ENCODE data around the gene MTRF1L.
A peak's percentile ranks its signal among the peaks of the same experiment; 100 is the strongest.
"Not testable (repeated sequence)": the region's sequence is repeated elsewhere in the genome, so short reads cannot be mapped to it uniquely, and the experiment has no call there.

MTRF1L gene

GRCh38 chr6:153015094-153015640, 12.7 kb upstream of the MTRF1L start:
- H3K4me3 ChIP-seq (replicated peaks in 1 of 2; ENCODE audit: low read depth in 2 of 2, low read length in 2 of 2), result no peak overlapping the region
- DNase-seq (ENCODE audit: low read depth in 2 of 2), result peak in 1 of 2 donors; percentile 40
- TF ChIP-seq CTCF (IDR thresholded peaks at IDR 0.05; ENCODE audit: low read depth, low read length), result no peak

GRCh38 chr6:153013438-153013837, 10.9 kb upstream of the MTRF1L start:
- DNase-seq (ENCODE audit: low read depth in 2 of 2), result peak in 1 of 2 donors; percentile 52
- no peak for TF ChIP-seq CTCF (IDR thresholded peaks at IDR 0.05; ENCODE audit: low read depth, low read length)
- no peak overlapping the region for H3K4me3 ChIP-seq (replicated peaks in 1 of 2; ENCODE audit: low read depth in 2 of 2, low read length in 2 of 2)

GRCh38 chr6:153012856-153013255, 10.3 kb upstream of the MTRF1L start:
- no peak for TF ChIP-seq CTCF (IDR thresholded peaks at IDR 0.05; ENCODE audit: low read depth, low read length)
- DNase-seq (ENCODE audit: low read depth in 2 of 2), result no peak

GRCh38 chr6:153003366-153003690, 819 bp upstream of the MTRF1L start:
- DNase-seq (ENCODE audit: low read depth in 2 of 2), result no peak
- H3K4me3 ChIP-seq (replicated peaks in 1 of 2; ENCODE audit: low read depth in 2 of 2, low read length in 2 of 2), result peak overlapping the region; percentile 83 to 84
- no peak for TF ChIP-seq CTCF (IDR thresholded peaks at IDR 0.05; ENCODE audit: low read depth, low read length)

More at GRCh38 chr6:153012856-153013255, 10.3 kb upstream of the MTRF1L start:
- H3K4me3 ChIP-seq (replicated peaks in 1 of 2; ENCODE audit: low read depth in 2 of 2, low read length in 2 of 2), result no peak overlapping the region

- peak overlapping the region; percentile 83 to 84 for H3K4me3 ChIP-seq (replicated peaks in 1 of 2; ENCODE audit: low read depth in 2 of 2, low read length in 2 of 2)
- no peak for TF ChIP-seq CTCF (IDR thresholded peaks at IDR 0.05; ENCODE audit: low read depth, low read length)
- peak; percentile 22 to 30 for DNase-seq (ENCODE audit: low read depth in 2 of 2)
Observed at GRCh38 chr6:153001767-153002612, 519 bp downstream of the MTRF1L start.

- peak overlapping the region in 1 of 2 donors; percentile 83 for H3K4me3 ChIP-seq (replicated peaks in 1 of 2; ENCODE audit: low read depth in 2 of 2, low read length in 2 of 2)
- DNase-seq (ENCODE audit: low read depth in 2 of 2), result not testable (repeated sequence)
Observed at GRCh38 chr6:153000790-153001189, 1.7 kb downstream of the MTRF1L start.

- DNase-seq (ENCODE audit: low read depth in 2 of 2), result no peak
Observed at GRCh38 chr6:153000243-153000642, 2.3 kb downstream of the MTRF1L start.

GRCh38 chr6:152999538-152999937, 3.0 kb downstream of the MTRF1L start:
- H3K4me3 ChIP-seq (replicated peaks in 1 of 2; ENCODE audit: low read depth in 2 of 2, low read length in 2 of 2); DNase-seq (ENCODE audit: low read depth in 2 of 2): not testable (repeated sequence)

More at GRCh38 chr6:153000243-153000642, 2.3 kb downstream of the MTRF1L start:
- no peak for TF ChIP-seq CTCF (IDR thresholded peaks at IDR 0.05; ENCODE audit: low read depth, low read length)
- H3K4me3 ChIP-seq (replicated peaks in 1 of 2; ENCODE audit: low read depth in 2 of 2, low read length in 2 of 2), result no peak overlapping the region

Data from cardiac fibroblast (primary cell).